GM23248 (cell line): ENCODE data around the gene SFRP4. TPM values are rescaled to one million over a fixed set of nuclear protein-coding genes. Genes with fewer than 3 reads are reported as not detected.
A peak's percentile ranks its signal among the peaks of the same experiment; 100 is the strongest.

Experiments used
- DNase-seq: peaks from one replicate; pipeline ENCODE4 v3.0.0-alpha.2; 2015
- H2AFZ ChIP-seq: fragments of 200-600 bp; sonication (generic); 2 replicates; pipeline ENCODE4 v1.6.1; 2016; ENCODE audit warnings: antibody characterized with exemption
- H3F3A ChIP-seq: fragments of 200-600 bp; sonication (generic); 2 replicates; pipeline ENCODE4 v1.6.1; 2016; ENCODE audit warnings: mild to moderate bottlenecking, antibody characterized with exemption, mixed run types; ENCODE audit not compliant: insufficient read depth
- H3K27ac ChIP-seq: fragments of 200-600 bp; sonication (generic); 2 replicates; pipeline ENCODE4 v1.5.1; 2016; ENCODE audit warnings: mild to moderate bottlenecking
- H3K27me3 ChIP-seq: fragments of 200-600 bp; sonication (generic); replicated peaks from 2 replicates; pipeline ENCODE4 v1.6.1; 2016; ENCODE audit warnings: mild to moderate bottlenecking; ENCODE audit not compliant: insufficient read depth
- H3K36me3 ChIP-seq: fragments of 200-600 bp; sonication (generic); 2 replicates; pipeline ENCODE4 v1.6.1; 2016; ENCODE audit warnings: low read depth, mild to moderate bottlenecking
- H3K4me1 ChIP-seq: fragments of 200-600 bp; sonication (generic); 2 replicates; pipeline ENCODE4 v1.6.1; 2016; ENCODE audit warnings: mild to moderate bottlenecking; ENCODE audit not compliant: insufficient read depth
- H3K4me2 ChIP-seq: fragments of 200-600 bp; sonication (generic); one replicate; pipeline ENCODE4 v1.6.1; 2016; ENCODE audit warnings: mild to moderate bottlenecking; ENCODE audit not compliant: unreplicated experiment
- H3K4me3 ChIP-seq: fragments of 200-600 bp; sonication (generic); 2 replicates; pipeline ENCODE4 v1.5.1; 2016; ENCODE audit warnings: mild to moderate bottlenecking
- H3K79me2 ChIP-seq: fragments of 200-600 bp; sonication (generic); 2 replicates; pipeline ENCODE4 v1.6.1; 2016; ENCODE audit warnings: mild to moderate bottlenecking; ENCODE audit not compliant: insufficient read depth
- H3K9ac ChIP-seq: fragments of 200-600 bp; sonication (generic); 2 replicates; pipeline ENCODE4 v1.6.1; 2016; ENCODE audit warnings: mild to moderate bottlenecking
- H3K9me2 ChIP-seq: fragments of 200-600 bp; sonication (generic); 2 replicates; pipeline ENCODE4 v1.6.1; 2016; ENCODE audit warnings: mixed run types, mild to moderate bottlenecking, moderate library complexity; ENCODE audit not compliant: insufficient read depth
- H3K9me3 ChIP-seq: fragments of 200-600 bp; sonication (generic); one replicate; pipeline ENCODE4 v1.6.1; 2017; ENCODE audit warnings: low read depth
- H4K20me1 ChIP-seq: fragments of 200-600 bp; sonication (generic); 2 replicates; pipeline ENCODE4 v1.6.0; 2016; ENCODE audit not compliant: insufficient read depth
- EZH2 ChIP-seq: fragments of 200-600 bp; sonication (generic); IDR thresholded peaks from 2 replicates; pipeline ENCODE4 v1.6.1; 2018; ENCODE audit warnings: antibody characterized with exemption, mild to moderate bottlenecking; ENCODE audit not compliant: insufficient read depth, poor library complexity, severe bottlenecking
- EZH2phosphoT487 ChIP-seq: fragments of 200-600 bp; sonication (generic); IDR thresholded peaks from 2 replicates; pipeline ENCODE4 v1.6.1; 2018; ENCODE audit warnings: antibody characterized with exemption, moderate library complexity, mild to moderate bottlenecking, low read depth; ENCODE audit not compliant: insufficient read depth
- WGBS, 2 experiments: methylation state at CpG; one replicate each; pipeline ENCODE4 v1.1.6; 2015 to 2017; ENCODE audit warnings: low lambda C conversion rate in 2 of 2, low coverage in 1 of 2; ENCODE audit errors: missing lambda C conversion rate in 2 of 2; 5-methylcytosine and 5-hydroxymethylcytosine counted together
- in situ Hi-C: fragments of 300-500 bp; cut with MboI; formaldehyde crosslinking; loops from 2 replicates; pipeline ENCODE4 v1.15.0; 2020
- polyA plus RNA-seq: library from polyadenylated mRNA; unstranded; fragments of >200 nt; fragmentation: Nextera tagmentation; extraction: Ambion mirVana; gene quantifications from 2 replicates; pipeline ENCODE4 v1.2.1, GENCODE V29; 2016
- total RNA-seq: library from RNA; depleted of rRNA; stranded (reverse); fragments of >200 nt; shearing (Covaris generic); gene quantifications from 2 replicates; pipeline ENCODE4 v1.2.3, GENCODE V29; 2014

Gene SFRP4
- total and polyA plus RNA-seq, 2 experiments from 2014 or later, result 0.21 to 0.32 TPM

GRCh38 chr7:37908221-37908788 lies 8.3 kb downstream of the SFRP4 start:
- Histone ChIP-seq H3K4me2 (no peak overlapping the region), H3K27ac (peak overlapping the region; percentile 37), H3K9ac (no peak overlapping the region), H3K9me3 (no peaks in the 10 kb centered on the region), H2AFZ (no peak overlapping the region), H3K4me1 (no peaks in the 10 kb centered on the region), H3K79me2 (no peaks in the 10 kb centered on the region), H3F3A (no peaks in the 10 kb centered on the region; the same call in 1 of the 2 replicates), H3K9me2 (no peaks in the 10 kb centered on the region), H4K20me1 (no peaks in the 10 kb centered on the region), H3K36me3 (no peaks in the 10 kb centered on the region), H3K4me3 (no peak overlapping the region), H3K27me3 (no peaks in the 10 kb centered on the region; the same call in 1 of the 2 replicates)
- 54 to 56% methylated on average over 1 of the region's 1 CpG for WGBS, 2 experiments
- TF ChIP-seq EZH2phosphoT487 (no peak), EZH2 (no peak)
- DNase-seq, result peak; percentile 56
- in situ Hi-C loops, result loop anchor here (25.0 kb wide), 1 partner anchor 429 kb away; no protein-coding TSS in a partner anchor

- WGBS, 2 experiments, result 30 to 43% methylated on average over 2 of the region's 2 CpGs
- no peaks in the 10 kb centered on the region for H3K36me3 ChIP-seq
- no peaks in the 10 kb centered on the region for H3K79me2 ChIP-seq
- no peaks in the 10 kb centered on the region for H4K20me1 ChIP-seq
- DNase-seq, result peak; percentile 55
- in situ Hi-C loops, result loop anchor here (25.0 kb wide), 1 partner anchor 435 kb away; no protein-coding TSS in a partner anchor
- H3K4me2 ChIP-seq, result peak overlapping the region; percentile 9
- no peaks in the 10 kb centered on the region for H3K9me3 ChIP-seq
- H3K9ac ChIP-seq, result no peak overlapping the region
- no peak overlapping the region for H2AFZ ChIP-seq
- H3K9me2 ChIP-seq, result no peaks in the 10 kb centered on the region
- H3K27ac ChIP-seq, result no peak overlapping the region
- TF ChIP-seq EZH2phosphoT487 (no peak), EZH2 (no peak)
- H3K4me3 ChIP-seq, result no peak overlapping the region
- H3F3A ChIP-seq, result no peaks in the 10 kb centered on the region
- peaks cover 9% of the 10 kb centered on the region; the same call in 1 of the 2 replicates for H3K4me1 ChIP-seq
- no peaks in the 10 kb centered on the region for H3K27me3 ChIP-seq
Measured at GRCh38 chr7:37901890-37902524, 14.6 kb downstream of the SFRP4 start.

- no peaks in the 10 kb centered on the region for H3K9me3 ChIP-seq
- no peak for TF ChIP-seq EZH2phosphoT487
- no peak for TF ChIP-seq EZH2
- H3K4me2 ChIP-seq, result no peak overlapping the region
- peak; percentile 42 for DNase-seq
- H2AFZ ChIP-seq, result no peak overlapping the region
- H3K9ac ChIP-seq, result no peak overlapping the region
- no peaks in the 10 kb centered on the region for H3K9me2 ChIP-seq
- no peaks in the 10 kb centered on the region for H3K36me3 ChIP-seq
- no peak overlapping the region for H3K4me3 ChIP-seq
- H3K27ac ChIP-seq, result no peak overlapping the region
- H4K20me1 ChIP-seq, result no peaks in the 10 kb centered on the region
- H3K79me2 ChIP-seq, result no peaks in the 10 kb centered on the region
- in situ Hi-C loops, result loop anchor here (25.0 kb wide), 1 partner anchor 436 kb away; no protein-coding TSS in a partner anchor
- no peaks in the 10 kb centered on the region for H3F3A ChIP-seq
- H3K4me1 ChIP-seq, result peaks cover 9% of the 10 kb centered on the region; the same call in 1 of the 2 replicates
- 7 to 8% methylated on average over 6 of the region's 6 CpGs for WGBS, 2 experiments
- no peaks in the 10 kb centered on the region for H3K27me3 ChIP-seq
Measured at GRCh38 chr7:37901236-37901827, 15.3 kb downstream of the SFRP4 start.

- no peak overlapping the region for H3K9ac ChIP-seq
- H3K4me1 ChIP-seq, result peaks cover 9% of the 10 kb centered on the region; the same call in 1 of the 2 replicates
- H3K79me2 ChIP-seq, result no peaks in the 10 kb centered on the region
- H3K4me3 ChIP-seq, result no peak overlapping the region
- H3K36me3 ChIP-seq, result no peaks in the 10 kb centered on the region
- WGBS, 2 experiments, result 16 to 17% methylated on average over 3 of the region's 3 CpGs
- no peaks in the 10 kb centered on the region for H4K20me1 ChIP-seq
- H2AFZ ChIP-seq, result no peak overlapping the region
- no peaks in the 10 kb centered on the region for H3K9me3 ChIP-seq
- in situ Hi-C loops, result loop anchor here (25.0 kb wide), 1 partner anchor 438 kb away; no protein-coding TSS in a partner anchor
- no peaks in the 10 kb centered on the region for H3K9me2 ChIP-seq
- TF ChIP-seq EZH2phosphoT487, result no peak
- no peak for TF ChIP-seq EZH2
- H3F3A ChIP-seq, result no peaks in the 10 kb centered on the region
- H3K27me3 ChIP-seq, result no peaks in the 10 kb centered on the region
- no peak overlapping the region for H3K4me2 ChIP-seq
- no peak overlapping the region for H3K27ac ChIP-seq
- no peak for DNase-seq
Measured at GRCh38 chr7:37899712-37900247, 16.8 kb downstream of the SFRP4 start.
